Stimulated activated naive B cell treated with anti-CD40 and anti-IgM and Interleukin-4, amounts not matched to agents 10 μg/mL and 1 μg/mL and 100 μg/mL, for 72 hours (primary cell): ENCODE results near the gene REEP1.
"Not testable (repeated sequence)": the region's sequence is repeated elsewhere in the genome, so short reads cannot be mapped to it uniquely, and the experiment has no call there.

Experiments
- ATAC-seq, 2 donors: fragments of 150-1000 bp; cut with Tn5 transposase; replicated peaks; 2 replicates each; pipeline ENCODE4 v1.10.0; 2021; ENCODE audit warnings: moderate library complexity in 1 of 2
- DNase-seq: peaks from one replicate; pipeline ENCODE4 v3.0.0; 2021
- H3K27ac Mint-ChIP-seq: one replicate; pipeline ENCODE4 v1.8.0; 2022; ENCODE audit warnings: mild to moderate bottlenecking, mixed read lengths
- H3K27me3 Mint-ChIP-seq, 2 donors: one replicate each; pipeline ENCODE4 v1.8.0; 2022; ENCODE audit warnings: mixed read lengths in 2 of 2
- H3K36me3 Mint-ChIP-seq, 2 donors: one replicate each; pipeline ENCODE4 v1.8.0; 2022; ENCODE audit warnings: mixed read lengths in 2 of 2, mild to moderate bottlenecking in 1 of 2
- H3K4me1 Mint-ChIP-seq, 2 donors: one replicate each; pipeline ENCODE4 v1.8.0; 2022; ENCODE audit warnings: mixed read lengths in 2 of 2, mild to moderate bottlenecking in 1 of 2
- H3K4me3 Mint-ChIP-seq, 2 donors: one replicate each; pipeline ENCODE4 v1.8.0; 2022; ENCODE audit warnings: mild to moderate bottlenecking in 2 of 2, mixed read lengths in 2 of 2, moderate library complexity in 1 of 2
- H3K9me3 Mint-ChIP-seq, 2 donors: one replicate each; pipeline ENCODE4 v1.8.0; 2022; ENCODE audit warnings: mixed read lengths in 2 of 2, mild to moderate bottlenecking in 1 of 2

REEP1 gene

DNA sequence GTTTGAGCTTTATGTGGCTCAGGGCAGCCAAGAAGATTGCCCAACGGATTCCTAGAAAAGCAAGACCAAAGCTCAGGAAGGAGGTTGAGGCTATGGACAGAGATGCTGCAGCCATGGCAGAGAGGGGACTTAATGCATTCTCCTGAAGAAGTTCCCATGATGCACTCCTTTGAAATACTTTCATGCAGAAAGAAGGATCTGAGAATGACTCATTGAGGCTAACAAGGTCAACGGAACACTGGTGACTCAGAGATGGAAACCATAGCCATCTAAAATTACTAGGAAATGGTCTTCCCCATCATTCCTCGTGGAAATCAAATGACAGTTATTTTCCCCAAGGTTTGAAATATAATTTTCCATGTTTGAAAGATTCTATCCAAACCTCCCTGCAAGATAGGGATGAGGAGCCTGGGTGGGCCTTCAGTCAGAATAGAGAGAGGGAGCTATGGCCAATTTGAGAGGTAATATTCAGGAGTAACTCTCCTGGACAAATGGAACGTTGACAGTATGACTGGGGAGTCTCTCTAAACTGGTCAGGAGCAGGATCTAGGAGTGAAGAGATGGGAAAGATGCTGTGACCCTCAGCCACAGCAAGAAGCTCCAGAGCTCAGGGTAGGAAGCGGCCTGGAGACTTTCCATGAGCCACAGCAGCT lies 63.0 kb downstream of the REEP1 start:
- peaks cover 7 to 18% of the 10 kb centered on the region in 2 donors for H3K27me3 Mint-ChIP-seq
- H3K9me3 Mint-ChIP-seq, result peaks cover 15 to 18% of the 10 kb centered on the region in 2 donors
- peaks cover 16 to 19% of the 10 kb centered on the region in 2 donors for H3K4me1 Mint-ChIP-seq
- ATAC-seq (peak; percentile 84 to 87), DNase-seq (no peak)
- H3K27ac Mint-ChIP-seq, result peak overlapping the region; percentile 80
- H3K36me3 Mint-ChIP-seq, result peaks cover 12 to 20% of the 10 kb centered on the region in 2 donors
- H3K4me3 Mint-ChIP-seq, result no peak overlapping the region

- H3K4me3 Mint-ChIP-seq, result no peak overlapping the region
- DNase-seq, result no peak
- H3K4me1 Mint-ChIP-seq, result peaks cover 16 to 19% of the 10 kb centered on the region in 2 donors
- no peak for ATAC-seq
- peaks cover 12 to 20% of the 10 kb centered on the region in 2 donors for H3K36me3 Mint-ChIP-seq
- H3K9me3 Mint-ChIP-seq, result peaks cover 18 to 23% of the 10 kb centered on the region in 2 donors
- no peak overlapping the region for H3K27ac Mint-ChIP-seq
- peaks cover 15 to 17% of the 10 kb centered on the region in 2 donors for H3K27me3 Mint-ChIP-seq
Measured at GRCh38 chr2:86272111-86272510, 65.3 kb downstream of the REEP1 start.

GRCh38 chr2:86271248-86271647 lies 66.2 kb downstream of the REEP1 start:
- ATAC-seq (no peak), DNase-seq (no peak)
- Mint-ChIP-seq H3K27ac (no peak overlapping the region), H3K4me1 (peaks cover 16 to 19% of the 10 kb centered on the region in 2 donors), H3K36me3 (peaks cover 12 to 20% of the 10 kb centered on the region in 2 donors), H3K27me3 (peaks cover 12 to 18% of the 10 kb centered on the region in 2 donors), H3K9me3 (peaks cover 18 to 24% of the 10 kb centered on the region in 2 donors), H3K4me3 (no peak overlapping the region)

GRCh38 chr2:86263956-86264355 lies 73.5 kb downstream of the REEP1 start:
- Mint-ChIP-seq H3K4me1 (no peaks in the 10 kb centered on the region), H3K36me3 (no peaks in the 10 kb centered on the region), H3K4me3 (no peak overlapping the region), H3K27me3 (peaks cover 19 to 38% of the 10 kb centered on the region in 2 donors), H3K27ac (no peak overlapping the region), H3K9me3 (peaks cover 0 to 8% of the 10 kb centered on the region in 2 donors)
- ATAC-seq (no peak), DNase-seq (no peak)

- H3K9me3 Mint-ChIP-seq, result peaks cover 0 to 1% of the 10 kb centered on the region in 2 donors
- H3K27ac Mint-ChIP-seq, result no peak overlapping the region
- H3K4me3 Mint-ChIP-seq, result no peak overlapping the region
- DNase-seq (no peak), ATAC-seq (no peak)
- H3K4me1 Mint-ChIP-seq, result no peaks in the 10 kb centered on the region
- peaks cover 24 to 31% of the 10 kb centered on the region in 2 donors for H3K27me3 Mint-ChIP-seq
- H3K36me3 Mint-ChIP-seq, result no peaks in the 10 kb centered on the region
Measured at GRCh38 chr2:86260978-86261377, 76.4 kb downstream of the REEP1 start.

GRCh38 chr2:86258106-86258505 lies 79.3 kb downstream of the REEP1 start:
- H3K9me3 Mint-ChIP-seq, result peaks cover 0 to 1% of the 10 kb centered on the region in 2 donors
- H3K27me3 Mint-ChIP-seq, result peaks cover 14 to 20% of the 10 kb centered on the region in 2 donors
- no peak for DNase-seq
- H3K36me3 Mint-ChIP-seq, result no peaks in the 10 kb centered on the region
- ATAC-seq, result no peak
- H3K4me1 Mint-ChIP-seq, result no peaks in the 10 kb centered on the region
- H3K27ac Mint-ChIP-seq, result no peak overlapping the region
- no peak overlapping the region for H3K4me3 Mint-ChIP-seq

GRCh38 chr2:86256982-86257381 lies 80.4 kb downstream of the REEP1 start:
- Mint-ChIP-seq H3K27me3 (peaks cover 14 to 25% of the 10 kb centered on the region in 2 donors), H3K36me3 (no peaks in the 10 kb centered on the region), H3K27ac (no peak overlapping the region), H3K9me3 (peaks cover 0 to 1% of the 10 kb centered on the region in 2 donors), H3K4me3 (no peak overlapping the region), H3K4me1 (no peaks in the 10 kb centered on the region)
- ATAC-seq, result no peak
- no peak for DNase-seq

DNA sequence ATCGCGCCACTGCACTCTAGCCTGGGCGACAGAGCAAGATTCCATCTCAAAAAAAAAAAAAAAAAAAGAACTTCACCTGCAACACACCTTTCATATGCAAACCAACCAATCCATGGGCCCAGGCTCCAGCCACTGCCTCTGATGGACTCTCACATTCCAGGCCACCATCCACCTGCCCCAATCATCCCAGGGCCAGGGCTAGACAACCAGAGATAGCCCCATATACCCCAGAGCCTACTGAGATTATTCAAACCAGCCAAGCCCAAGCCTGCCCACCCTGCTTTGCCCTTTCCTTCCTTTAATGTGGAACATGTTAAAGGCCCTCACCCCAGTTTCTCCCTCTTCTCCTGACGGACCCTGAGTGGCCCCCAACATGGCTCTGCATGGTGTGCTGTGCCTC lies 81.1 kb downstream of the REEP1 start:
- Mint-ChIP-seq H3K27ac (no peak overlapping the region), H3K27me3 (peaks cover 14 to 25% of the 10 kb centered on the region in 2 donors), H3K9me3 (peaks cover 0 to 1% of the 10 kb centered on the region in 2 donors), H3K36me3 (no peaks in the 10 kb centered on the region), H3K4me1 (no peaks in the 10 kb centered on the region), H3K4me3 (no peak overlapping the region)
- DNase-seq (no peak), ATAC-seq (no peak)

- H3K27ac Mint-ChIP-seq, result no peak overlapping the region
- peaks cover 13 to 25% of the 10 kb centered on the region in 2 donors for H3K27me3 Mint-ChIP-seq
- no peaks in the 10 kb centered on the region for H3K36me3 Mint-ChIP-seq
- H3K9me3 Mint-ChIP-seq, result peaks cover 0 to 1% of the 10 kb centered on the region in 2 donors
- H3K4me3 Mint-ChIP-seq, result no peak overlapping the region
- DNase-seq (no peak), ATAC-seq (no peak)
- peaks cover 0 to 4% of the 10 kb centered on the region in 2 donors for H3K4me1 Mint-ChIP-seq
Measured at GRCh38 chr2:86254576-86255538, 82.6 kb downstream of the REEP1 start.

- Mint-ChIP-seq H3K27ac (no peak overlapping the region), H3K9me3 (peaks cover 0 to 1% of the 10 kb centered on the region in 2 donors), H3K27me3 (peaks cover 9 to 25% of the 10 kb centered on the region in 2 donors), H3K4me1 (peaks cover 2 to 6% of the 10 kb centered on the region in 2 donors), H3K36me3 (no peaks in the 10 kb centered on the region), H3K4me3 (no peak overlapping the region)
- no peak for ATAC-seq
- no peak for DNase-seq
Measured at GRCh38 chr2:86253424-86253823, 84.0 kb downstream of the REEP1 start.

GRCh38 chr2:86251840-86252266 lies 85.6 kb downstream of the REEP1 start:
- no peaks in the 10 kb centered on the region for H3K9me3 Mint-ChIP-seq
- ATAC-seq (no peak), DNase-seq (no peak)
- no peak overlapping the region for H3K4me3 Mint-ChIP-seq
- no peak overlapping the region for H3K27ac Mint-ChIP-seq
- peaks cover 8 to 23% of the 10 kb centered on the region in 2 donors for H3K27me3 Mint-ChIP-seq
- H3K36me3 Mint-ChIP-seq, result no peaks in the 10 kb centered on the region
- H3K4me1 Mint-ChIP-seq, result peaks cover 2 to 6% of the 10 kb centered on the region in 2 donors

- ATAC-seq (peak; percentile 65 to 84), DNase-seq (no peak)
- Mint-ChIP-seq H3K4me1 (peaks cover 2 to 7% of the 10 kb centered on the region in 2 donors), H3K27me3 (peaks cover 0 to 10% of the 10 kb centered on the region in 2 donors), H3K36me3 (no peaks in the 10 kb centered on the region), H3K4me3 (no peak overlapping the region), H3K9me3 (no peaks in the 10 kb centered on the region), H3K27ac (peak overlapping the region; percentile 76)
Measured at GRCh38 chr2:86249579-86250391, 87.6 kb downstream of the REEP1 start.

GRCh38 chr2:86249176-86249575 lies 88.2 kb downstream of the REEP1 start:
- H3K4me1 Mint-ChIP-seq, result peaks cover 6 to 13% of the 10 kb centered on the region in 2 donors
- H3K4me3 Mint-ChIP-seq, result no peak overlapping the region
- H3K36me3 Mint-ChIP-seq, result no peaks in the 10 kb centered on the region
- DNase-seq, result no peak
- peak overlapping the region; percentile 76 for H3K27ac Mint-ChIP-seq
- no peaks in the 10 kb centered on the region for H3K9me3 Mint-ChIP-seq
- no peak for ATAC-seq
- H3K27me3 Mint-ChIP-seq, result peaks cover 0 to 5% of the 10 kb centered on the region in 2 donors

DNA sequence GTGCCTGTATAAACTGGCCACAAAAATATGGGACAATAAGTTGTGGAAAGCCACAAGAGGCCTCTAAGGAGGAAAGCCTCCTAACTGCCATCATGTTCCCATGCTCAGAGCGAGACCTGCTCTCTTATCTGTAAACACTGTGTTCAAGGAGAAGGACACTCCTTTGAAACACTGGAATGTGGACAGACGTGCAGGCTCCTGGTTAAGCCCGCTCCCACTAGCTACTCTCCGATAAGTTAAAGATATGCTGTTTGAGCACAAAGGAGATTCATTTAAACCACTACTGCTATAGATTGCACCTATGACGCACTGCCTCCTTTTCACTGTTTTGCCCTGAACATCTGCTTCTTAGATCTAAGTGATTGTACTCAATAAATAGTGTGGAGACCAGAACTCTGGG lies 92.2 kb downstream of the REEP1 start:
- H3K36me3 Mint-ChIP-seq, H3K9me3 Mint-ChIP-seq, H3K27ac Mint-ChIP-seq, H3K27me3 Mint-ChIP-seq, H3K4me3 Mint-ChIP-seq, ATAC-seq, DNase-seq: not testable (repeated sequence)
- peaks cover 37 to 51% of the 10 kb centered on the region in 2 donors for H3K4me1 Mint-ChIP-seq
